Ascending aorta (tissue), 2 donors: Measurements from ENCODE around the gene PLA2G5. TPM values are rescaled to one million over a fixed set of nuclear protein-coding genes. Genes with fewer than 3 reads are reported as not detected.
"Not testable (repeated sequence)": the region's sequence is repeated elsewhere in the genome, so short reads cannot be mapped to it uniquely, and the experiment has no call there.

Source experiments
- DNase-seq, 2 donors: peaks; one replicate each; pipeline ENCODE4 v3.0.0-alpha.2; 2019; ENCODE audit warnings: low spot score in 2 of 2
- H3K27ac ChIP-seq, 2 donors: fragments of 200-600 bp; sonication (generic); one replicate each; pipeline ENCODE4 v1.5.1; 2016 to 2017; ENCODE audit warnings: mild to moderate bottlenecking in 1 of 2
- H3K27me3 ChIP-seq: fragments of 200-600 bp; sonication (generic); one replicate; pipeline ENCODE4 v1.5.1; 2017
- H3K36me3 ChIP-seq, 2 donors: fragments of 200-600 bp; sonication (generic); one replicate each; pipeline ENCODE4 v1.5.1; 2016
- H3K4me1 ChIP-seq, 2 donors: fragments of 200-600 bp; sonication (generic); one replicate each; pipeline ENCODE4 v1.5.1; 2016 to 2017; ENCODE audit warnings: mild to moderate bottlenecking in 1 of 2
- H3K4me3 ChIP-seq, 2 donors: fragments of 200-600 bp; sonication (generic); one replicate each; pipeline ENCODE4 v1.5.1; 2016 to 2017; ENCODE audit warnings: mild to moderate bottlenecking in 1 of 2
- H3K9me3 ChIP-seq, 2 donors: fragments of 200-600 bp; sonication (generic); one replicate each; pipeline ENCODE4 v1.5.1; 2016
- CTCF ChIP-seq, 3 experiments: fragments of 200-600 bp in 2 of 3; fragments of 450-650 bp in 1 of 3; sonication (generic) in 2 of 3; IDR thresholded peaks; one replicate each; pipeline ENCODE4 v1.5.1; 2016 to 2019; ENCODE audit warnings: antibody characterized with exemption in 3 of 3, mild to moderate bottlenecking in 1 of 3, moderate library complexity in 1 of 3
- intact Hi-C: fragments of 100-400 bp; cut with DNase I; formaldehyde crosslinking; loops from one replicate; pipeline ENCODE4 v1.15.1; 2023
- total RNA-seq: library from RNA; depleted of rRNA; stranded (reverse); fragments of >200 nt; gene quantifications from one replicate; pipeline ENCODE4 v1.1.0, GENCODE V29; 2016

Gene PLA2G5
- total RNA-seq, 1 donor from 2014 or later: 8.5 TPM

DNA sequence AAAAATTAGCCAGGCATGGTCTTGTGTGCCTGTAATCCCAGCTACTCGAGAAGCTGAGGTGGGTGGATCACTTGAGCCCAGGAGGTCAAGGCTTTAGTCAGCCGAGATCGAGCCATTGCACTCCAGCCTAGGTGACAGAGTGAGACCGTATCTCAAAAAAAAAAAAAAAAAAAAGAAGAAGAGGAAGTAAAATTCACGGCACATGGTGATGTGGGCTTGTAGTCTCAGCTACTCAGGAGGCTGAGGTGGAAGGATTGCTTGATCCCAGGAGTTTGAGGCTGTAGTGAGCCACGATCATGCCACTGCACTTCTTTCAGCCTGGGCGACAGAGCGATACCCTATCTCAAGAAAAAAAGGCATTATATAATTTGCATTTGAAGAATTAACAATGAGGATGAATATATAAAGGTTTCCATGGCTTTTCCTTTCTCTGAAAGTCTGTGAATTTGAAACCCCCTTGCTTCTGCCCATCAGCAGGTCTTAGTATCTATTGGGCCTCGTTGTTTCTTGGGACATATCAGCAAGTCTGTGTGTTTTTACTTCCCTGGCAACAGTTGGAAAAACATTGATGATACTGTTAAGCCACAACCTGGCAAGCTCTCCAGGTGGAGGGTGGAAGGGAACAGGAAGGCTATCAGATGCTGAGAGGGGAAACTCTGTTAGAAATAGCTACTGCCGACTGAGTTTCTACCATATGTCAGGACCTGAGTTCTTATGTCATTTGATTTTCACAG lies 53.9 kb downstream of the PLA2G5 start:
- Histone ChIP-seq H3K36me3 (no peaks in the 10 kb centered on the region), H3K27me3 (no peaks in the 10 kb centered on the region), H3K4me3 (no peak overlapping the region), H3K9me3 (no peaks in the 10 kb centered on the region), H3K4me1 (no peaks in the 10 kb centered on the region), H3K27ac (no peak overlapping the region)
- intact Hi-C loops: no loop called here
- DNase-seq: no peak
- no peak for TF ChIP-seq CTCF (IDR thresholded peaks at IDR 0.05)

DNA sequence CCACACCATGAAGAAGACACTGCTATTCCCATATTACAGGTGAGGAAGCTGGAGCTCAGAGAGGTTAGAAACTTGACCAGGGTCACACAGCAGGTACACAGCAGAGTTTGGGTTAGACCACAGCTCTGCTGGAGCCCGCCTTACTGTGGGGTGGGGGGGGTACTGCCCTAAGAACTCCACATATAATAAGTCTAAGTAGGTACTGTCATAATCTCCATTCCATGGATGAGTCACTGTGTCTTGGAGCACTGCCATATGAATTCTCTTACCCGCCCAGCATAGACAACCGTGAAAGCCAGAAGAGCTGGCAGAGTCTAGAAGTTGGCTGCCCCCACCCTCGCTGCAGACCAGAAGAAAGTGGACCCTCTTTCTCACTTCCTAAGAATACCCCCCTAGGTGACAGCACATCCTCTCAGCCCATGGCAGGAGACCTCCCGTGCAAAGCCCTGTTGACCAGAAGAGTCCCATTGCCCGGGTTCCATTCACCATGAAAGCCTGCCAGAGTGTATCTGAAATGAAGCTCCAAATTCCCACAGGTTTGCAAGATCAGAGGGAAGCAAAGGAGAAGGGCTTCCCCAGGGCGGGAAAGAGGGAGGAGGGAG lies 54.6 kb downstream of the PLA2G5 start:
- Histone ChIP-seq H3K4me1 (no peaks in the 10 kb centered on the region), H3K9me3 (no peaks in the 10 kb centered on the region), H3K27me3 (no peaks in the 10 kb centered on the region), H3K36me3 (no peaks in the 10 kb centered on the region), H3K4me3 (no peak overlapping the region), H3K27ac (no peak overlapping the region)
- intact Hi-C loops: no loop called here
- no peak for TF ChIP-seq CTCF (IDR thresholded peaks at IDR 0.05)
- no peak for DNase-seq

- H3K4me1 ChIP-seq: no peaks in the 10 kb centered on the region
These were observed 55.1 kb downstream of the PLA2G5 start for GRCh38 chr1:20125100-20125499.

GRCh38 chr1:20126041-20126805 lies 56.2 kb downstream of the PLA2G5 start:
- no peaks in the 10 kb centered on the region for H3K9me3 ChIP-seq
- intact Hi-C loops: no loop called here
- no peak for TF ChIP-seq CTCF (IDR thresholded peaks at IDR 0.05)
- H3K27ac ChIP-seq: no peak overlapping the region
- H3K27me3 ChIP-seq: no peaks in the 10 kb centered on the region
- no peaks in the 10 kb centered on the region for H3K4me1 ChIP-seq
- no peak for DNase-seq
- H3K4me3 ChIP-seq: no peak overlapping the region
- H3K36me3 ChIP-seq: no peaks in the 10 kb centered on the region

More at GRCh38 chr1:20125100-20125499, 55.1 kb downstream of the PLA2G5 start:
- intact Hi-C loops: no loop called here
- no peak for TF ChIP-seq CTCF (IDR thresholded peaks at IDR 0.05)
- Histone ChIP-seq H3K36me3 (no peaks in the 10 kb centered on the region), H3K27me3 (no peaks in the 10 kb centered on the region), H3K9me3 (no peaks in the 10 kb centered on the region), H3K4me3 (no peak overlapping the region), H3K27ac (no peak overlapping the region)
- DNase-seq: no peak

DNA sequence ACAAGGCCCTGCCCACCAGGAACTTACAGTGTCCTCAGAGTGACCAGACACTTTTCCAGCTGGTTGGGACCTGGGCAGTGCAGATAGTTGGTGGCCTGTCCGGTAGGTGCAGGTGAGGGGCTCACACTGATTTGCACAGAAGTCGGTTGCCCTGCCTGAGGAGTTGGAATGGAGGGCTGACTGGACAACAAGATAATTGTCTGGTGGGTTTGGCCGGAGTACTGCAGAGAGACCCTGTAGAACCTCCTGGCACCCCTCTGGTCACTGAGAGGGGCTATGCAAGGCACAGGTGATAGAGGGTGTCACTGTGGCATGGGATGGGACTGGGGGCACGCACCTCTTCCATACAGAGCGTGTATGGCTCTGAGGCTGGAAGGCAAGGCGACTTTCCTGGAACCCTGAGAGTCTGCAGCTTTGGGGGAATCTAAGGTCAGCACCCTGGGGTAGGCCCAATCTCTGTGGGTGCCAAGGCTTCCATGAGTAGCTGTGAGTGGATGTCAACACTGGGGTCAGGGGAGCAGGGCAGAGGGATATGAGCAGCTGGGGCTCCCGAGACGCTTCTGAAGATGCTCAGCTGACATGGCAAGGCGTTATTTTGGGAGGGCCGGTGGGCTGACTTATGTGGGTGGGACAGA lies 56.9 kb downstream of the PLA2G5 start:
- DNase-seq: no peak
- Histone ChIP-seq H3K27ac (no peak overlapping the region), H3K9me3 (no peaks in the 10 kb centered on the region), H3K4me1 (no peaks in the 10 kb centered on the region), H3K27me3 (no peaks in the 10 kb centered on the region), H3K4me3 (no peak overlapping the region), H3K36me3 (no peaks in the 10 kb centered on the region)
- intact Hi-C loops: no loop called here
- no peak for TF ChIP-seq CTCF (IDR thresholded peaks at IDR 0.05)

DNA sequence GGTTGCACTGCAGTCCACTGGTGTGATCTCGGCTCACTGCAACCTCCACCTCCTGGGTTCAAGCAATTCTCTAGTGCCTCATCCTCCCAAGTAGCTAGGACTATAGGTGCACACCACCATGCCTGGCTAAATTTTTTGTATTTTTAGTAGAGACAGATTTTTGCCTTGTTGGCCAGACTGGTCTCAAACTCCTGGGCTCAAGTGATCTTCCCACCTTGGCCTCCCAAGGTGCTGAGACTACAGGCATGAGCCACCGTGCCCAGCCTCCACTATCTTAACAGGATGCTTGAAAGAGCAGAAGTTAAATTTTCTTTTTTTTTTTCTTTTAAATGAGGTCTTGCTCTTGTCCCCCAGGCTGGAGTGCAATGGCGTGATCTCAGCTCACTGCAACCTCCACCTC lies 60.5 kb downstream of the PLA2G5 start:
- H3K27ac ChIP-seq, H3K4me3 ChIP-seq, intact Hi-C loops, H3K9me3 ChIP-seq, H3K27me3 ChIP-seq, DNase-seq, H3K4me1 ChIP-seq, H3K36me3 ChIP-seq: not testable (repeated sequence)
